HepG2 (cell line): Measurements from ENCODE around the gene ZACN. TPM values are rescaled to one million over a fixed set of nuclear protein-coding genes. Genes with fewer than 3 reads are reported as not detected.

Experiments used
- ATAC-seq: fragments of 200-7000 bp; cut with Tn5 transposase; 3 replicates; pipeline ENCODE4 v1.9.1; 2020; ENCODE audit warnings: mild to moderate bottlenecking, moderate library complexity
- BruUV-seq: library from RNA; stranded (reverse); fragments of 400-500 nt; replicated peaks from 2 replicates; lab custom pipeline; 2021; lab: Mats Ljungman, UMichigan
- CTCF ChIA-PET: fragments of 300-600 bp; formaldehyde crosslinking; extraction: SDS; loops from one replicate; lab custom pipeline; 2021; ENCODE audit warnings: low total read pairs, inconsistent platforms, low intra/inter-chr PET ratio; lab: Yijun Ruan, JAX
- POLR2A ChIA-PET: fragments of 350-600 bp; sonication (Branson Sonifier 250); formaldehyde crosslinking; loops from one replicate; lab custom pipeline; 2020; ENCODE audit warnings: antibody characterized with exemption, inconsistent platforms; lab: Yijun Ruan, JAX
- DNase-seq: peaks from one replicate; pipeline ENCODE4 v3.0.0-alpha.2; 2015; ENCODE audit warnings: low spot score
- FAIRE-seq: peaks from 3 replicates; lab custom pipeline; 2011; peaks lifted over from hg19 to GRCh38; lab: Jason Lieb, UNC
- H2AFZ ChIP-seq: one replicate; pipeline ENCODE4 v1.6.1; 2011; ENCODE audit warnings: low read length, inconsistent platforms
- H3K27ac ChIP-seq: fragments of 300-600 bp; 3 replicates; pipeline ENCODE4 v1.8.0; 2011; ENCODE audit warnings: mixed run types, mild to moderate bottlenecking, mixed read lengths, low read length, inconsistent platforms; ENCODE audit not compliant: insufficient read depth; ENCODE audit errors: extremely low read length
- H3K27me3 ChIP-seq, 2 experiments: fragments of 200-600 bp in 1 of 2; 2 replicates in 1 of 2; 3 replicates in 1 of 2; pipeline versions ENCODE4 v1.6.0 to v1.8.0; 2011; ENCODE audit warnings: low read length in 2 of 2, mild to moderate bottlenecking in 2 of 2, moderate library complexity in 2 of 2, inconsistent platforms in 1 of 2; ENCODE audit not compliant: insufficient read depth in 2 of 2, control insufficient read depth in 1 of 2
- H3K36me3 ChIP-seq, 2 experiments: fragments of 200-600 bp in 1 of 2; replicated peaks in 1 of 2; 2 replicates in 1 of 2; 3 replicates in 1 of 2; pipeline versions ENCODE4 v1.5.1 to v1.8.0; 2011; ENCODE audit warnings: low read length in 2 of 2, inconsistent platforms in 1 of 2; ENCODE audit not compliant: insufficient read depth in 2 of 2, control insufficient read depth in 1 of 2
- H3K4me1 ChIP-seq: 2 replicates; pipeline ENCODE4 v1.5.1; 2012; ENCODE audit warnings: low read length, inconsistent platforms; ENCODE audit not compliant: insufficient read depth
- H3K4me2 ChIP-seq: 2 replicates; pipeline ENCODE4 v1.6.0; 2011; ENCODE audit warnings: low read depth, low read length, inconsistent platforms
- H3K4me3 ChIP-seq, 3 experiments: fragments of 200-600 bp in 1 of 3; sonication (generic), shearing (Covaris generic) in 1 of 3; replicated peaks in 1 of 3; 2 replicates each; pipeline ENCODE4 v1.5.1; 2011 to 2016; ENCODE audit warnings: low read length in 3 of 3, inconsistent platforms in 2 of 3, low read depth in 2 of 3, mild to moderate bottlenecking in 2 of 3, control low read depth in 1 of 3, mixed read lengths in 1 of 3; ENCODE audit not compliant: insufficient read depth in 1 of 3
- H3K79me2 ChIP-seq: one replicate; pipeline ENCODE4 v1.6.1; 2011; ENCODE audit warnings: low read length, inconsistent platforms; ENCODE audit not compliant: insufficient read depth
- H3K9ac ChIP-seq: 2 replicates; pipeline ENCODE4 v1.6.0; 2011; ENCODE audit warnings: mild to moderate bottlenecking, low read depth, low read length, inconsistent platforms; ENCODE audit not compliant: insufficient read depth
- H3K9me3 ChIP-seq: 2 replicates; pipeline ENCODE4 v1.5.1; 2012; ENCODE audit warnings: mild to moderate bottlenecking, low read length
- H4K20me1 ChIP-seq: 2 replicates; pipeline ENCODE4 v1.6.0; 2011; ENCODE audit warnings: inconsistent platforms, mild to moderate bottlenecking, low read length, moderate library complexity; ENCODE audit not compliant: insufficient read depth
- BRF2 ChIP-seq: sonication (generic); formaldehyde crosslinking; IDR thresholded peaks from 2 replicates; pipeline ENCODE4 v1.8.1; 2022; ENCODE audit warnings: mild to moderate bottlenecking, missing genetic modification reagents
- HES4 ChIP-seq: sonication (generic); formaldehyde crosslinking; IDR thresholded peaks from 2 replicates; pipeline ENCODE4 v1.9.0; 2021; ENCODE audit warnings: mild to moderate bottlenecking, missing genetic modification reagents, borderline replicate concordance
- RAD21 ChIP-seq: fragments of 450-650 bp; formaldehyde crosslinking; IDR thresholded peaks from 2 replicates; pipeline ENCODE4 v1.5.0; 2020; ENCODE audit warnings: mild to moderate bottlenecking
- RBFOX2 ChIP-seq: fragments of 200-400 bp; formaldehyde crosslinking; IDR thresholded peaks from 2 replicates; pipeline ENCODE4 v1.6.1; 2017; ENCODE audit warnings: low read depth, mild to moderate bottlenecking, low read length
- ZBTB20 ChIP-seq: sonication (generic); formaldehyde crosslinking; IDR thresholded peaks from 2 replicates; pipeline ENCODE4 v1.8.1; 2023; ENCODE audit warnings: missing genetic modification reagents, low read depth, mild to moderate bottlenecking, borderline replicate concordance
- ZBTB44 ChIP-seq: sonication (generic); formaldehyde crosslinking; IDR thresholded peaks from 2 replicates; pipeline ENCODE4 v1.4.0; 2020; ENCODE audit warnings: missing genetic modification reagents
- ZFP1 ChIP-seq: IDR thresholded peaks from 2 replicates; pipeline ENCODE4 v1.6.1; 2016
- ZFY ChIP-seq: sonication (generic); formaldehyde crosslinking; IDR thresholded peaks from 2 replicates; pipeline ENCODE4 v1.4.0; 2020; ENCODE audit warnings: missing genetic modification reagents
- WGBS: methylation state at CpG from one replicate; pipeline ENCODE4 v1.1.6; 2017; ENCODE audit warnings: low lambda C conversion rate; 5-methylcytosine and 5-hydroxymethylcytosine counted together
- in situ Hi-C: cut with HindIII; loops from 2 replicates; pipeline ENCODE4 v1.10.0; 2017; ENCODE audit warnings: low pct_unique_long_range_greater_than_20kb; ENCODE audit not compliant: extremely low pct_ligation_motif_present
- intact Hi-C: fragments of 100-400 bp; cut with micrococcal nuclease; formaldehyde crosslinking; loops from one replicate; pipeline ENCODE4 v1.10.0; 2022; ENCODE audit not compliant: unreplicated experiment
- polyA plus RNA-seq, 8 experiments: library from polyadenylated mRNA; depleted of rRNA in 3 of 8; stranded (reverse) in 7 of 8; unstranded in 1 of 8; fragments of >200 nt; fragmentation: Illumina TruSeq in 4 of 8; extraction: Trizol in 4 of 8; gene quantifications; 2 replicates each; pipeline versions ENCODE4 v1.2.1 to v1.2.3, GENCODE V29; 2011 to 2016; ENCODE audit warnings: low read depth in 4 of 8, missing spikeins in 1 of 8, mixed read lengths in 1 of 8; ENCODE audit not compliant: insufficient read depth in 1 of 8
- total RNA-seq, 5 experiments: library from RNA; depleted of rRNA; stranded (reverse); fragments of >200 nt; fragmentation: Illumina TruSeq; extraction: Trizol; gene quantifications; 2 replicates each; pipeline ENCODE4 v1.2.3, GENCODE V29; 2016; ENCODE audit warnings: low read depth in 1 of 5
- TF ChIP-seq, protein P1 (sequence below): sonication (generic); formaldehyde crosslinking; conservative IDR thresholded peaks from 2 replicates; pipeline ENCODE4 v1.4.0; 2020; ENCODE audit warnings: missing genetic modification reagents

Gene ZACN
- total and polyA plus RNA-seq, 2 of the 13 experiments (the other 11 are each of a cell fraction or from before 2014, with no cell fraction given) = 0.11 to 0.15 TPM

DNA sequence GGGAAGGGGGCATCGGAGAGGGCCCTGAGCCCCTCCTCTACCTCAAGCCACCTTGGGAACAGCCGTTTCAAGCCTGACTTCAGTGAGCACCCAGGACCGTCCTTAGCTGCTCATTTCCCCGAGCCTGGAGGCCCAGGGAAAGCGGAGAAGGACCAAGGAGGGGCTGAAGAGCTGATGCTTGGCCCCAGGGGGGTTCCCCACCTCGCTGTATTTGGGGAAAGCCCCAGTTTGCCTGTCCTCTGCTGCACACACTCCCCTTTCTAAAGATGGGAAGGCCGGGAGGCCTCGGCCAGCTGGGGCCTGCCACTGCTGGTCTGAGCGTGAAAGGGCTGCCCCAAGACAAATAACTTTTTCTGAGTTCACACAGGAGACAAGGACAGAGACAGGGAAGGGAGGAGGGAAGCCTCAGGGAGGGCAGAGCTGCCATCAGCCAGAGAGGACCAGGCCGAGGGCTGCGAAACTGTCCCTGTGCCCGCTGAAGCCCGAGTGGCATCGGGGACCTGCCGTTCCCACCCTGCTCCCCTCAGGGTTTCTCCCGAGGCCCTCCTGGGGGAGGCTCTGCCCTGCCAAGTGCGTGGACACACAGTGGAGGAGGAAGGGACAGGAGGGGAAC, 11.6 kb downstream of the ZACN start:
- BruUV-seq = no TSS peak
- POLR2A ChIA-PET = interaction anchor here (1.5 kb wide), 1 partner anchor 13 kb away, joined by 5 read pairs; the partner anchor contains the start of gene EXOC7
- H3K4me1 ChIP-seq = no peaks in the 10 kb centered on the region
- WGBS = 96% methylated on average over 17 of the region's 17 CpGs
- no peak for TF ChIP-seq ZFY (CRISPR knock-in tag)
- TF ChIP-seq ZFP1 (CRISPR knock-in tag) = no peak
- TF ChIP-seq, protein P1, sequence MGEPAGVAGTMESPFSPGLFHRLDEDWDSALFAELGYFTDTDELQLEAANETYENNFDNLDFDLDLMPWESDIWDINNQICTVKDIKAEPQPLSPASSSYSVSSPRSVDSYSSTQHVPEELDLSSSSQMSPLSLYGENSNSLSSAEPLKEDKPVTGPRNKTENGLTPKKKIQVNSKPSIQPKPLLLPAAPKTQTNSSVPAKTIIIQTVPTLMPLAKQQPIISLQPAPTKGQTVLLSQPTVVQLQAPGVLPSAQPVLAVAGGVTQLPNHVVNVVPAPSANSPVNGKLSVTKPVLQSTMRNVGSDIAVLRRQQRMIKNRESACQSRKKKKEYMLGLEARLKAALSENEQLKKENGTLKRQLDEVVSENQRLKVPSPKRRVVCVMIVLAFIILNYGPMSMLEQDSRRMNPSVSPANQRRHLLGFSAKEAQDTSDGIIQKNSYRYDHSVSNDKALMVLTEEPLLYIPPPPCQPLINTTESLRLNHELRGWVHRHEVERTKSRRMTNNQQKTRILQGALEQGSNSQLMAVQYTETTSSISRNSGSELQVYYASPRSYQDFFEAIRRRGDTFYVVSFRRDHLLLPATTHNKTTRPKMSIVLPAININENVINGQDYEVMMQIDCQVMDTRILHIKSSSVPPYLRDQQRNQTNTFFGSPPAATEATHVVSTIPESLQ = no peak
- TF ChIP-seq ZBTB44 (CRISPR knock-in tag) = no peak
- TF ChIP-seq HES4 = no peak
- TF ChIP-seq RBFOX2 = no peak
- no peak for TF ChIP-seq ZBTB20 (CRISPR knock-in tag)
- TF ChIP-seq RAD21 (CRISPR knock-in tag) = no peak
- TF ChIP-seq BRF2 (CRISPR knock-in tag) = no peak
- no peak overlapping the region for H3K4me3 ChIP-seq
- no peak overlapping the region for H3K27ac ChIP-seq
- no peak overlapping the region for H3K4me2 ChIP-seq
- ATAC-seq (no peak), FAIRE-seq (no peak), DNase-seq (no peak)
- H3K36me3 ChIP-seq = peaks cover 69 to 92% of the 10 kb centered on the region in 2 experiments
- no peaks in the 10 kb centered on the region for H4K20me1 ChIP-seq
- H2AFZ ChIP-seq = no peak overlapping the region
- in situ Hi-C loops (no loop called here), intact Hi-C loops (no loop called here)
- H3K9me3 ChIP-seq = no peaks in the 10 kb centered on the region
- no peaks in the 10 kb centered on the region for H3K27me3 ChIP-seq
- CTCF ChIA-PET = no interaction called here
- no peaks in the 10 kb centered on the region for H3K79me2 ChIP-seq
- no peak overlapping the region for H3K9ac ChIP-seq
